ENCODE data around the gene ARHGEF10L. TPM values are rescaled to one million over a fixed set of nuclear protein-coding genes. Genes with fewer than 3 reads are reported as not detected.

ARHGEF10L gene
- total RNA-seq, 1 experiment from 2014 or later, result 11.2 TPM

- Histone ChIP-seq H3K9me2 (replicated peaks; ENCODE audit: low read length) (no peaks in the 10 kb centered on the region), H3K27me3 (ENCODE audit: low read length) (no peaks in the 10 kb centered on the region), H3K9ac (ENCODE audit: low read length) (no peak overlapping the region), H3K4me3 (ENCODE audit: low read length) (no peak overlapping the region), H3K4me1 (ENCODE audit: insufficient read depth, low read length) (no peaks in the 10 kb centered on the region), H3K79me2 (ENCODE audit: low read length) (no peaks in the 10 kb centered on the region), H3K9me3 (ENCODE audit: low read length) (no peaks in the 10 kb centered on the region), H3K36me3 (ENCODE audit: low read depth, low read length) (no peaks in the 10 kb centered on the region), H4K20me1 (ENCODE audit: low read length) (no peaks in the 10 kb centered on the region), H3K27ac (ENCODE audit: low read length) (no peak overlapping the region), H3F3A (ENCODE audit: low read length, unreplicated experiment) (no peaks in the 10 kb centered on the region), H3K4me2 (ENCODE audit: low read length) (no peak overlapping the region), H2AFZ (ENCODE audit: low read length) (no peak overlapping the region)
- DNase-seq (no peak), ATAC-seq (no peak)
- intact Hi-C loops (cut with micrococcal nuclease), result no loop called here
- ChIA-PET POLR2A (ENCODE audit: unreplicated experiment) (no interaction called here), CTCF (no interaction called here)
- no TSS peak for BruUV-seq (replicated peaks)
- TF ChIP-seq EZH2phosphoT487 (IDR thresholded peaks at IDR 0.05; ENCODE audit: borderline replicate concordance, low read length), result no peak
- no peak for TF ChIP-seq EZH2 (IDR thresholded peaks at IDR 0.05; ENCODE audit: low read length, unreplicated experiment)
- TF ChIP-seq CTCF (conservative IDR thresholded peaks at IDR 0.05; ENCODE audit: low read depth, low read length), result no peak
Measured at GRCh38 chr1:17670587-17671313, 131.3 kb downstream of the ARHGEF10L start.

GRCh38 chr1:17671314-17671705 is 131.8 kb downstream of the ARHGEF10L start:
- DNase-seq (no peak), ATAC-seq (no peak)
- no TSS peak for BruUV-seq (replicated peaks)
- Histone ChIP-seq H3K9me2 (replicated peaks; ENCODE audit: low read length) (no peaks in the 10 kb centered on the region), H3K9ac (ENCODE audit: low read length) (no peak overlapping the region), H3K4me2 (ENCODE audit: low read length) (no peak overlapping the region), H2AFZ (ENCODE audit: low read length) (no peak overlapping the region), H3K27me3 (ENCODE audit: low read length) (no peaks in the 10 kb centered on the region), H4K20me1 (ENCODE audit: low read length) (no peaks in the 10 kb centered on the region), H3F3A (ENCODE audit: low read length, unreplicated experiment) (no peaks in the 10 kb centered on the region), H3K9me3 (ENCODE audit: low read length) (no peaks in the 10 kb centered on the region), H3K36me3 (ENCODE audit: low read depth, low read length) (no peaks in the 10 kb centered on the region), H3K4me1 (ENCODE audit: insufficient read depth, low read length) (no peaks in the 10 kb centered on the region), H3K27ac (ENCODE audit: low read length) (no peak overlapping the region), H3K79me2 (ENCODE audit: low read length) (no peaks in the 10 kb centered on the region), H3K4me3 (ENCODE audit: low read length) (no peak overlapping the region)
- intact Hi-C loops (cut with micrococcal nuclease), result no loop called here
- ChIA-PET CTCF (no interaction called here), POLR2A (ENCODE audit: unreplicated experiment) (no interaction called here)
- TF ChIP-seq EZH2phosphoT487 (IDR thresholded peaks at IDR 0.05; ENCODE audit: borderline replicate concordance, low read length) (no peak), EZH2 (IDR thresholded peaks at IDR 0.05; ENCODE audit: low read length, unreplicated experiment) (no peak), CTCF (conservative IDR thresholded peaks at IDR 0.05; ENCODE audit: low read depth, low read length) (no peak)

- no peak for ATAC-seq
- no peak overlapping the region for H3K9ac ChIP-seq (ENCODE audit: low read length)
- DNase-seq, result no peak
- no peak overlapping the region for H3K4me3 ChIP-seq (ENCODE audit: low read length)
- H3F3A ChIP-seq (ENCODE audit: low read length, unreplicated experiment), result no peaks in the 10 kb centered on the region
- no peaks in the 10 kb centered on the region for H3K4me1 ChIP-seq (ENCODE audit: insufficient read depth, low read length)
- no peaks in the 10 kb centered on the region for H3K9me2 ChIP-seq (replicated peaks; ENCODE audit: low read length)
- intact Hi-C loops (cut with micrococcal nuclease), result no loop called here
- ChIA-PET POLR2A (ENCODE audit: unreplicated experiment) (no interaction called here), CTCF (no interaction called here)
- H2AFZ ChIP-seq (ENCODE audit: low read length), result no peak overlapping the region
- no peaks in the 10 kb centered on the region for H3K27me3 ChIP-seq (ENCODE audit: low read length)
- no peak overlapping the region for H3K4me2 ChIP-seq (ENCODE audit: low read length)
- H3K9me3 ChIP-seq (ENCODE audit: low read length), result no peaks in the 10 kb centered on the region
- no TSS peak for BruUV-seq (replicated peaks)
- no peaks in the 10 kb centered on the region for H4K20me1 ChIP-seq (ENCODE audit: low read length)
- no peaks in the 10 kb centered on the region for H3K36me3 ChIP-seq (ENCODE audit: low read depth, low read length)
- no peak overlapping the region for H3K27ac ChIP-seq (ENCODE audit: low read length)
- H3K79me2 ChIP-seq (ENCODE audit: low read length), result no peaks in the 10 kb centered on the region
- no peak for TF ChIP-seq EZH2 (IDR thresholded peaks at IDR 0.05; ENCODE audit: low read length, unreplicated experiment)
- no peak for TF ChIP-seq CTCF (conservative IDR thresholded peaks at IDR 0.05; ENCODE audit: low read depth, low read length)
- no peak for TF ChIP-seq EZH2phosphoT487 (IDR thresholded peaks at IDR 0.05; ENCODE audit: borderline replicate concordance, low read length)
Measured at GRCh38 chr1:17671741-17672140, 132.2 kb downstream of the ARHGEF10L start.

Data from PC-3 (cell line).